OCI-LY7 (cell line): ENCODE measurements around the gene ZNF598. TPM values are rescaled to one million over a fixed set of nuclear protein-coding genes. Genes with fewer than 3 reads are reported as not detected.

Experiments used
- BruUV-seq: library from RNA; stranded (reverse); fragments of 400-500 nt; replicated peaks from 2 replicates; lab custom pipeline; 2021; lab: Mats Ljungman, UMichigan
- CTCF ChIA-PET: fragments of 300-600 bp; sonication (Branson Sonifier 250); formaldehyde crosslinking; loops from one replicate; lab custom pipeline; 2022; ENCODE audit warnings: antibody characterized with exemption; ENCODE audit not compliant: unreplicated experiment; lab: Charles Lee
- POLR2A ChIA-PET: fragments of 300-600 bp; sonication (Branson Sonifier 250); formaldehyde crosslinking; loops from one replicate; lab custom pipeline; 2022; ENCODE audit warnings: antibody characterized with exemption; lab: Charles Lee
- DNase-seq: peaks from one replicate; pipeline ENCODE4 v3.0.0-alpha.2; 2015; ENCODE audit warnings: low spot score
- H2AFZ ChIP-seq: fragments of 200-600 bp; sonication (generic), shearing (Covaris generic); 2 replicates; pipeline ENCODE4 v1.6.1; 2014; ENCODE audit warnings: mild to moderate bottlenecking, antibody characterized with exemption, low read length, moderate library complexity
- H3K27ac ChIP-seq: fragments of 200-600 bp; sonication (generic); 2 replicates; pipeline ENCODE4 v1.5.1; 2014; ENCODE audit warnings: mixed run types, low read depth, mild to moderate bottlenecking, moderate library complexity, low read length, inconsistent platforms; ENCODE audit not compliant: poor library complexity, severe bottlenecking
- H3K36me3 ChIP-seq: fragments of 200-600 bp; sonication (generic); 2 replicates; pipeline ENCODE4 v1.6.1; 2014; ENCODE audit warnings: mild to moderate bottlenecking, antibody characterized with exemption, low read length, moderate library complexity, mixed read lengths; ENCODE audit not compliant: insufficient read depth
- H3K4me1 ChIP-seq: fragments of 200-600 bp; sonication (generic); 2 replicates; pipeline ENCODE4 v1.5.1; 2014; ENCODE audit warnings: mild to moderate bottlenecking, low read length; ENCODE audit not compliant: insufficient read depth, poor library complexity, severe bottlenecking
- H3K4me2 ChIP-seq: fragments of 200-600 bp; sonication (generic); 2 replicates; pipeline ENCODE4 v1.6.1; 2014; ENCODE audit warnings: mild to moderate bottlenecking, low read length
- H3K4me3 ChIP-seq: fragments of 200-600 bp; sonication (generic); 2 replicates; pipeline ENCODE4 v1.5.1; 2014; ENCODE audit warnings: mild to moderate bottlenecking, low read depth, low read length; ENCODE audit not compliant: poor library complexity, severe bottlenecking
- H3K79me2 ChIP-seq: fragments of 200-600 bp; sonication (generic); 2 replicates; pipeline ENCODE4 v1.6.1; 2016; ENCODE audit warnings: low read depth, mild to moderate bottlenecking, low read length, moderate library complexity, mixed read lengths; ENCODE audit not compliant: insufficient read depth
- H3K9me2 ChIP-seq: fragments of 200-600 bp; sonication (generic); 2 replicates; pipeline ENCODE4 v1.6.1; 2016; ENCODE audit warnings: mild to moderate bottlenecking, low read length, mixed read lengths; ENCODE audit not compliant: insufficient read depth
- H3K9me3 ChIP-seq: fragments of 200-600 bp; sonication (generic); 2 replicates; pipeline ENCODE4 v1.6.1; 2014; ENCODE audit warnings: mild to moderate bottlenecking, mixed run types, low read length, mixed read lengths
- H4K20me1 ChIP-seq: fragments of 200-600 bp; sonication (generic); 2 replicates; pipeline ENCODE4 v1.6.1; 2014; ENCODE audit warnings: mild to moderate bottlenecking, antibody characterized with exemption, low read length, moderate library complexity, mixed read lengths; ENCODE audit not compliant: insufficient read depth
- EZH2phosphoT487 ChIP-seq: fragments of 200-600 bp; sonication (generic); IDR thresholded peaks from 2 replicates; pipeline ENCODE4 v1.6.1; 2018; ENCODE audit warnings: low read depth, borderline replicate concordance, mild to moderate bottlenecking, mixed run types, antibody characterized with exemption, low read length, moderate library complexity, mixed read lengths
- intact Hi-C: fragments of 100-400 bp; cut with micrococcal nuclease; formaldehyde crosslinking; loops from one replicate; pipeline ENCODE4 v1.10.0; 2022; ENCODE audit not compliant: unreplicated experiment
- total RNA-seq, 2 experiments: library from RNA; depleted of rRNA in 1 of 2; stranded (reverse); fragments of >200 nt in 1 of 2; shearing (Covaris generic) in 1 of 2; gene quantifications; 2 replicates each; pipeline ENCODE4 v1.2.3, GENCODE V29; 2014 to 2022
- TF ChIP-seq, protein P1 (sequence below): fragments of 200-600 bp; sonication (generic); conservative IDR thresholded peaks from 2 replicates; pipeline ENCODE4 v1.5.1; 2014; ENCODE audit warnings: mild to moderate bottlenecking, antibody characterized with exemption, low read length, moderate library complexity, mixed read lengths

The ZNF598 gene
- total RNA-seq, 2 experiments from 2014 or later = 26.3 to 80.4 TPM

- ChIA-PET POLR2A (interaction anchor here (1.0 kb wide), 1 partner anchor 11 kb away, joined by 3 read pairs; no protein-coding TSS in a partner anchor), CTCF (no interaction called here)
- intact Hi-C loops = no loop called here
Observed at GRCh38 chr16:2033057-2033908, 23.7 kb upstream of the ZNF598 start.

DNA sequence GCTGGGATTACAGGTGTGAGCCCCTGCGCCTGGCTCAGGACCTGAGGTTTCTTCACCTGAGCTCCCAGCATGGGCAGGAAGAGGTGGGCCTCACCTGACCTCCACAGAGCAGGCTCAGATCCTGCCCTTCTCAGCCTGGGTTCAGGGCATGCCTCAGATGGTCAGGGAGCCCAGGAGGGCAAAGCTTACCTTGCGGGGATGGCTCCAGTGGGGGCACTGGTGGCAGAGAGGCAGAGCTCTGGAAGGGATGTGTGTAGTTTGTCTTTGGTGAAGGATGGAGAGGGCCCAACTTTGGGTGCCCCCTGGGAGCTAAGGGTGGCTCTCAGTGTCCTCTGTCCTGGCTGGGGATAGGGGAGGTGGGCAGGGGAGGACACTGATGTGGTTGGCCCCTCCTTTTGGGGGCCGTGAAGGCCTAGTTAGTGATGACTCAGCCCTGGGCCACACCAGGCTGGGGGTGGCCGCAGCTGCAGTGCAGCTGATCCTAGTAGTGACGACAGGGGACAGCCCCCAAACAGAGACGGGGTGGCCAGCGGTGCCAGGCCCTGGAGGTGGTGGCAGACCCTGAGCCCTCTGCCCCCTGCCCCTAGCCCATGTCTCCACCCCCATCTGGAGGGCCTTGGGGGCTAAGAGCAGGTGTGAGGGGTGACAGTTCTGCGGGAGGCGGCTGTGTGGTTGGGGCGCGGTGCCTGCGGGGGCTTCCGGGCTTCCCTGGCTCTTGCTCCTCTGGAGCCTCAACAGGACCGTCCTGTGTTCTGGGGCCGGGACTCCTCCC lies 22.9 kb upstream of the ZNF598 start:
- no peak for TF ChIP-seq EZH2phosphoT487
- TF ChIP-seq, protein P1, sequence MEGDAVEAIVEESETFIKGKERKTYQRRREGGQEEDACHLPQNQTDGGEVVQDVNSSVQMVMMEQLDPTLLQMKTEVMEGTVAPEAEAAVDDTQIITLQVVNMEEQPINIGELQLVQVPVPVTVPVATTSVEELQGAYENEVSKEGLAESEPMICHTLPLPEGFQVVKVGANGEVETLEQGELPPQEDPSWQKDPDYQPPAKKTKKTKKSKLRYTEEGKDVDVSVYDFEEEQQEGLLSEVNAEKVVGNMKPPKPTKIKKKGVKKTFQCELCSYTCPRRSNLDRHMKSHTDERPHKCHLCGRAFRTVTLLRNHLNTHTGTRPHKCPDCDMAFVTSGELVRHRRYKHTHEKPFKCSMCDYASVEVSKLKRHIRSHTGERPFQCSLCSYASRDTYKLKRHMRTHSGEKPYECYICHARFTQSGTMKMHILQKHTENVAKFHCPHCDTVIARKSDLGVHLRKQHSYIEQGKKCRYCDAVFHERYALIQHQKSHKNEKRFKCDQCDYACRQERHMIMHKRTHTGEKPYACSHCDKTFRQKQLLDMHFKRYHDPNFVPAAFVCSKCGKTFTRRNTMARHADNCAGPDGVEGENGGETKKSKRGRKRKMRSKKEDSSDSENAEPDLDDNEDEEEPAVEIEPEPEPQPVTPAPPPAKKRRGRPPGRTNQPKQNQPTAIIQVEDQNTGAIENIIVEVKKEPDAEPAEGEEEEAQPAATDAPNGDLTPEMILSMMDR = no peak
- no TSS peak for BruUV-seq
- no peaks in the 10 kb centered on the region for H3K9me3 ChIP-seq
- DNase-seq = no peak
- ChIA-PET CTCF (interaction anchor here (0.6 kb wide), 1 partner anchor 230 kb away, joined by 5 read pairs; no protein-coding TSS in a partner anchor), POLR2A (interaction anchor here (1.0 kb wide), 1 partner anchor 10 kb away, joined by 3 read pairs; no protein-coding TSS in a partner anchor)
- no peaks in the 10 kb centered on the region for H3K4me1 ChIP-seq
- H3K27ac ChIP-seq = no peak overlapping the region
- H3K4me2 ChIP-seq = no peak overlapping the region
- H3K4me3 ChIP-seq = no peak overlapping the region
- H2AFZ ChIP-seq = no peak overlapping the region
- no peaks in the 10 kb centered on the region for H3K9me2 ChIP-seq
- intact Hi-C loops = no loop called here
- no peaks in the 10 kb centered on the region for H4K20me1 ChIP-seq
- no peaks in the 10 kb centered on the region for H3K79me2 ChIP-seq
- H3K36me3 ChIP-seq = no peaks in the 10 kb centered on the region

More at GRCh38 chr16:2033057-2033908, 23.7 kb upstream of the ZNF598 start:
- no TSS peak for BruUV-seq
- H3K9me2 ChIP-seq = no peaks in the 10 kb centered on the region
- no peaks in the 10 kb centered on the region for H3K9me3 ChIP-seq
- H3K79me2 ChIP-seq = no peaks in the 10 kb centered on the region
- H4K20me1 ChIP-seq = no peaks in the 10 kb centered on the region
- no peaks in the 10 kb centered on the region for H3K36me3 ChIP-seq
- H3K4me2 ChIP-seq = no peak overlapping the region
- no peaks in the 10 kb centered on the region for H3K4me1 ChIP-seq
- no peak overlapping the region for H2AFZ ChIP-seq
- no peak overlapping the region for H3K27ac ChIP-seq
- no peak for DNase-seq
- TF ChIP-seq EZH2phosphoT487 = no peak
- TF ChIP-seq, protein P1 = no peak
- no peak overlapping the region for H3K4me3 ChIP-seq
